ENCODE results near the gene SCAF11. TPM values are rescaled to one million over a fixed set of nuclear protein-coding genes. Genes with fewer than 3 reads are reported as not detected.
"Not testable (repeated sequence)": the region's sequence is repeated elsewhere in the genome, so short reads cannot be mapped to it uniquely, and the experiment has no call there.

Gene SCAF11
- total RNA-seq, 1 donor, result 134 TPM

DNA sequence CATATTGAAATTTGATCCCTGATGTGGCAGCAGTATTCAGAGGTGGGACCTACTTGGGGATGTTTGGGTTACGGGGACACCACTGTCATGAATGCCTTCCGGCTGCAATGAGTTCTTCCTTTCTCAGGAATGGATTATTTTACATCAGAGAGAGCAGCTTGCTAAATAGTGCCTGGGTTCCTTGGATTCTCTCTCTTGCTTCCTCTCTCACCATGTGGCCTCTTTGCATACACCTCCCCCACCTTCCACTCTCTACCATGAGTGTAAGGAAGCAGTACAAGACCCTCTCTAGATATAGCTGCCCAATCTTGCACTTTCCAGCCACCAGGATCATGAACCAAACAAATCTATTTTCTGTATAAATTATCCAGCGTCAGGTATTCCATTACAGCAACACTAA is 15.4 kb upstream of the SCAF11 start:
- no peak overlapping the region for H3K4me3 ChIP-seq (ENCODE audit: low read depth, low read length)
- TF ChIP-seq, protein P1, sequence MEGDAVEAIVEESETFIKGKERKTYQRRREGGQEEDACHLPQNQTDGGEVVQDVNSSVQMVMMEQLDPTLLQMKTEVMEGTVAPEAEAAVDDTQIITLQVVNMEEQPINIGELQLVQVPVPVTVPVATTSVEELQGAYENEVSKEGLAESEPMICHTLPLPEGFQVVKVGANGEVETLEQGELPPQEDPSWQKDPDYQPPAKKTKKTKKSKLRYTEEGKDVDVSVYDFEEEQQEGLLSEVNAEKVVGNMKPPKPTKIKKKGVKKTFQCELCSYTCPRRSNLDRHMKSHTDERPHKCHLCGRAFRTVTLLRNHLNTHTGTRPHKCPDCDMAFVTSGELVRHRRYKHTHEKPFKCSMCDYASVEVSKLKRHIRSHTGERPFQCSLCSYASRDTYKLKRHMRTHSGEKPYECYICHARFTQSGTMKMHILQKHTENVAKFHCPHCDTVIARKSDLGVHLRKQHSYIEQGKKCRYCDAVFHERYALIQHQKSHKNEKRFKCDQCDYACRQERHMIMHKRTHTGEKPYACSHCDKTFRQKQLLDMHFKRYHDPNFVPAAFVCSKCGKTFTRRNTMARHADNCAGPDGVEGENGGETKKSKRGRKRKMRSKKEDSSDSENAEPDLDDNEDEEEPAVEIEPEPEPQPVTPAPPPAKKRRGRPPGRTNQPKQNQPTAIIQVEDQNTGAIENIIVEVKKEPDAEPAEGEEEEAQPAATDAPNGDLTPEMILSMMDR (IDR thresholded peaks at IDR 0.05; ENCODE audit: insufficient read depth, low read length), result no peak
- DNase-seq (ENCODE audit: low read depth), result no peak

DNA sequence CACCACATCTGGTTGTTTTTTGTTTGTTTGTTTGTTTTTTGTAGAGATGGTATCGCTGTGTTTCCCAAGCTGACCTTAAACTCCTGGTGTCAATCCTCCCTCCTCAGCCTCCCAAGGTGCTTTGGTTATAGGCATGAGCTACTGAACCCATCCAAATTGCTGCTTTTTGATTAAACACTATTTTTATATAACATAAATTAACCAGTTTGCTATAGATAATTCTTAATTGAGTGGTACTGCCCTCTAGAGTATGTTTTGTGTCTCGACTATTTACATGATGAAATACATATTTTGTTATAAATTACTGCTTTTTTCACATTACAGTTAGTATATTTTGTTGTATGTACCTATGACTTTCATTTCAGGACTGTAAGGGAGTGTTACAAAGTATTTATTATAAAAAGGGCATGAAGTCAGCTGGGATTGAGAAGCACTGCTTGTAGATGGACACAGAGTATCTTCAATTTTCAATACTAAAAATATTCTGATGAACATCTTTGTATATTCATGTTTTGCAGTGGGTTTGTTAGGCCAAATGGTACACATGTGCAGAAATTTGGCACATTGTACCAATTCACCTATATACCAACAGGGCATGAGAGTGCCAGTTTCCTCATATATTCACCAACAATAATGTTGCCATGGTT is 14.9 kb upstream of the SCAF11 start:
- TF ChIP-seq, protein P1 (IDR thresholded peaks at IDR 0.05; ENCODE audit: insufficient read depth, low read length), result peak; percentile 41
- peak; percentile 46 for DNase-seq (ENCODE audit: low read depth)
- H3K4me3 ChIP-seq (ENCODE audit: low read depth, low read length), result no peak overlapping the region

DNA sequence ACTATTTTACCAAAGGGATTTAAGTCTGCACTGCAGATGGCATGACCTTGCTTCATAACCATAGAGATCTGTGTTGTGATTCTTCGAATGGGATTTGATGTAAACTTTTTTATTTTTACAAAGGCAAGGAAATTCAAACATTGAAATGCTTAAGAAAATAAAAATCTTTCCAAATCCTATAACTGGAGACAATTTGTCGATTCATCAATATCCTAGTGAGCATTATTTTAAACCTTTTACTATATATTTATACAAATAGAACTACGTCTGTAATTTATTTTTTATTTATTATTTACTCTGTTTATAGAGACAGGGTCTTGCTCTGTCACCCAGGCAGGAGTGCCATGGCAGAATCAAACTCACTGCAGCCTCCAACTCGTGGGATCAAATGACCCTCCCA is 14.3 kb upstream of the SCAF11 start:
- H3K4me3 ChIP-seq (ENCODE audit: low read depth, low read length), result no peak overlapping the region
- TF ChIP-seq, protein P1 (IDR thresholded peaks at IDR 0.05; ENCODE audit: insufficient read depth, low read length), result no peak
- DNase-seq (ENCODE audit: low read depth), result no peak

DNA sequence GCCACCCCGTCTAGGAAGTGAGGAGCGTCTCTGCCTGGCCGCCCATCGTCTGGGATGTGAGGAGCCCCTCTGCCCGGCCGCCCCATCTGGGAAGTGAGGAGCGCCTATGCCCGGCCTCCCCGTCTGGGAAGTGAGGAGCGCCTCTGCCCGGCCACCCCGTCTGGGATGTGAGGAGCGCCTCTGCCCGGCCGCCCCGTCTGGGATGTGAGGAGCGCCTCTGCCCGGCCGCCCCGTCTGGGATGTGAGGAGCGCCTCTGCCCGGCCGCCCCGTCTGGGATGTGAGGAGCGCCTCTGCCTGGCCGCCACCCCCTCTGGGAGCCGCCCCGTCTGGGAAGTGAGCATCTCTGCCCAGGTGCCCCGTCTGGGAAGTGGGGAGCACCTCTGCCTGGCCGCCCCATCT is 9.7 kb upstream of the SCAF11 start:
- not testable (repeated sequence) for H3K4me3 ChIP-seq (ENCODE audit: low read depth, low read length); DNase-seq (ENCODE audit: low read depth)

DNA sequence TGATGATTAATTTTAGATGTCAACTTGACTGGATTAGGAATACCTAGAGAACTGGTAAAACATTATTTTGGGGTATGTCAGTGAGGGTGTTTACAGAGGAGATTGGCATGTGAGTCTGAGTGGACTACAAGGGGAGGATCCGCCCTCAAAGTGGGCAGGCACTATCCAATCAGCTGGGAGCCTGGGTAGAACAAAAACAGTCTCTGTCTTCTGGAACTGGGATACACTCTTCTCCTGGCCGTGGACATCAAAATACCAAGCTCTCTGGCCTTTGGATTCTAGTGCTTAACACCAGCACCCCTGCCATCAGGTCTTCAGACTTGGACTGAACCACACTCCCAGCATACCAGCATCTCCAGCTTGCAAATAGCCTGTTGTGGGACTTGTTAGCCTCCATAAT is 4.4 kb upstream of the SCAF11 start:
- TF ChIP-seq, protein P1 (IDR thresholded peaks at IDR 0.05; ENCODE audit: insufficient read depth, low read length), result no peak
- no peak for DNase-seq (ENCODE audit: low read depth)

DNA sequence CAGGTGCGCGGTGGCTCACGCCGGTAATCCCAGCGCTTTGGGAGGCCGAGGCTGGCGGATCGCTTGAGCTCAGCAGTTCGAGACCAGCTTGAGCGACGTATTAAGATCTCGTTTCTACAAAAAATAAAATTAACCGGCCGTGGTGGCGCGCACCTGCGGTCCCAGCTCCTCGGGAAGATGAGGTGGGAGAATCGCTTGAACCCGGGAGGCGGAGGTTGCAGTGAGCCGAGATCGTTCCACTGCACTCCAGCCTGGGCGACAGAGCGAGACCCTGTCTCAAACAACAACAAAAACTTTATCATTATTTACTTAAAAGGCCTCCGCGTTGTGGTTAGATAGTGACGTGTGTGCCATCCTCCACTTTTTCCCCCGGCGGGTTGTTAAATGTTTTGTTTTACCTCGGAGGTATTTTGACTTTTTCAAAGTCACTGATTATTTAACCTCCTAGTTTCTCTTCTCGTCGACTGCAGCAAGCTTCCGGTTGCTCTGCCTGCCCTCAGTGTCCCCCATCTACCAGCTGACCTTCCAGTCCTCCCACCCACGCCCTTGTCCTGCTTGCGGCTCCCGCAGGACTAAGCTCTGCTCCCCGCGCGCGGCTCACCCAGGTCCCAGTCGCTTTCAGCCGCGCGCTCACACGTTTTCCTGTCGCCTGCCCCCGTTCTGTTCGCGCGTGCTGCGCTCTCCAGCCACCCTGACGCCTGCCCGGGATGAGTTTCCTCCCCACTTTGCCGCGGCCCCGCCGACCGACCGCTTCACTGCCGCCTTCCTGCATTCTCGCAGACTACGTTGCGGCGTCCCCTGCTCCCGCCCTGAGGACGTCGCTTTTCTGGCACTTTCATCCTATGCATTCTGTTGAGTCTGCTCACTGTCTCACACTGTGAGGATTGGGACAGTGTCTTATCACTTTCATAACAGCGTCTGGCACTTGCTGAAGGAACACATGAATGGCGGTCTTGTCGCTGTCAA is 1.2 kb upstream of the SCAF11 start:
- TF ChIP-seq, protein P1 (IDR thresholded peaks at IDR 0.05; ENCODE audit: insufficient read depth, low read length), result no peak
- DNase-seq (ENCODE audit: low read depth), result peak; percentile 44
- H3K4me3 ChIP-seq (ENCODE audit: low read depth, low read length), result peak overlapping the region; percentile 78

More for the DNA sequence above, 4.4 kb upstream of the SCAF11 start:
- no peak overlapping the region for H3K4me3 ChIP-seq (ENCODE audit: low read depth, low read length)

Measured in fibroblast of the aortic adventitia (primary cell).